ENCODE measurements around the gene DYRK3. TPM values are rescaled to one million over a fixed set of nuclear protein-coding genes. Genes with fewer than 3 reads are reported as not detected.

The DYRK3 gene
- total and polyA plus RNA-seq, 2 of the 13 experiments (the other 11 are each of a cell fraction or from before 2014, with no cell fraction given): 0.48 to 2.8 TPM

DNA sequence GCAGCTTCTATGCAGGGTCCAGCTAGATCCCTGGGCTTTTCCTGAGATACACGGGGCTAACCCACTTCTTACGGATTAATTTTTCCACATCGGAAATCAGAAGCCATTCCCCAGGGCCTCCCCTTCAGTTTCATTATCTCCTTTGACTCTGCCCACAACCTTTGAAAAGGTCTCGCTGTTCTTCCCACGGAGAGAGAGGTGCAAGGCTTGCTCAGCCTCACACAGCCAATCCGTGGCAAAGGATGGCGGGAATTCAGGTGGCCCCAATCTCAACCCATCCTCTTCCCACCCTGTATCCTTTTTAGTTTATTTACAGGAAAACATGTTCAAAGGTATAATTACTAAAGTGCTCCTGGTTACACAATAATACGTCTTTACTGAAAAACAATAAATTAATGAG lies 48.7 kb downstream of the DYRK3 start (continued):
- TF ChIP-seq MYC (CRISPR knock-in tag; IDR thresholded peaks at IDR 0.05; ENCODE audit: borderline replicate concordance) (no peak), ZNF878 (CRISPR knock-in tag; IDR thresholded peaks at IDR 0.05) (no peak), HCFC1 (IDR thresholded peaks at IDR 0.05; ENCODE audit: low read depth, low read length) (no peak), ZNF10 (CRISPR knock-in tag; IDR thresholded peaks at IDR 0.05; ENCODE audit: borderline replicate concordance, low read depth) (no peak)
- TF ChIP-seq, protein P1, sequence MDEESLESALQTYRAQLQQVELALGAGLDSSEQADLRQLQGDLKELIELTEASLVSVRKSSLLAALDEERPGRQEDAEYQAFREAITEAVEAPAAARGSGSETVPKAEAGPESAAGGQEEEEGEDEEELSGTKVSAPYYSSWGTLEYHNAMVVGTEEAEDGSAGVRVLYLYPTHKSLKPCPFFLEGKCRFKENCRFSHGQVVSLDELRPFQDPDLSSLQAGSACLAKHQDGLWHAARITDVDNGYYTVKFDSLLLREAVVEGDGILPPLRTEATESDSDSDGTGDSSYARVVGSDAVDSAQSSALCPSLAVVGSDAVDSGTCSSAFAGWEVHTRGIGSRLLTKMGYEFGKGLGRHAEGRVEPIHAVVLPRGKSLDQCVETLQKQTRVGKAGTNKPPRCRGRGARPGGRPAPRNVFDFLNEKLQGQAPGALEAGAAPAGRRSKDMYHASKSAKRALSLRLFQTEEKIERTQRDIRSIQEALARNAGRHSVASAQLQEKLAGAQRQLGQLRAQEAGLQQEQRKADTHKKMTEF (CRISPR knock-in tag; IDR thresholded peaks at IDR 0.05): no peak

DNA sequence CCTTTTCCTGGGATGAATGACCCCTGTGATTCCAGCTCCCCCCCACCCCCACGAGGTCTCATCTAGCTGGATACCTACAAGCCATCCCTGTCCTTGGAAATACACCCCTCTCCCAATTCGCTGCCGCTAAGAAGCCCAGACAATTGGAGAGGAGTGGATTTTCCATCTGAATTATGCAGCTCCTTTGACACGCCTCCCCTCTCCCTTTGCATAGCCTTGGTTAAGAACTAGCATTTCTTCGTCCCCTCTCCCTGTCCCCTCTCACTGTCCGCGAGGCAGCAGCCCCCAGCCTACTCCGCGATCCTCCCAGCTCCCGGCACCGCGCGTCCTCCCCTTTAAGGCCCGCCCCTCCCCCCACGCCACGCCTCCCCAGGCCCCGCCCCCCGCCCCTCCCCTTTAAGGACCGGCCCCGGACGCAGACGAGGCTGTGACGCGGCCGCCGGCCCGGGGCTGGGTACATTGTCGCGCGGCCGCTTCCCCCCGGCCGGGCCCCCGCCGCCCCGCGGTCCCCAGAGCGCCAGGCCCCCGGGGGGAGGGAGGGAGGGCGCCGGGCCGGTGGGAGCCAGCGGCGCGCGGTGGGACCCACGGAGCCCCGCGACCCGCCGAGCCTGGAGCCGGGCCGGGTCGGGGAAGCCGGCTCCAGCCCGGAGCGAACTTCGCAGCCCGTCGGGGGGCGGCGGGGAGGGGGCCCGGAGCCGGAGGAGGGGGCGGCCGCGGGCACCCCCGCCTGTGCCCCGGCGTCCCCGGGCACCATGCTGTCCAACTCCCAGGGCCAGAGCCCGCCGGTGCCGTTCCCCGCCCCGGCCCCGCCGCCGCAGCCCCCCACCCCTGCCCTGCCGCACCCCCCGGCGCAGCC lies 49.4 kb downstream of the DYRK3 start, which contains the start of gene MAPKAPK2:
TSS of gene MAPKAPK2 (plus strand) at position 428 of the 856 bp plus-strand sequence. CDS start at position 753, 325 bp downstream.
- no peak for FAIRE-seq
- WGBS (ENCODE audit: low lambda C conversion rate): under 1% methylated on average over 22 of the region's 82 CpGs
- Histone ChIP-seq H3K36me3 (replicated peaks in 1 of 2; ENCODE audit: control insufficient read depth in 1 of 2, insufficient read depth in 2 of 2, low read length in 2 of 2) (peaks cover 0 to 1% of the 10 kb centered on the region in 2 experiments; a peak in 1 of 5 replicates), H3K79me2 (ENCODE audit: insufficient read depth, low read length) (peaks cover 36% of the 10 kb centered on the region), H3K27me3 (ENCODE audit: control insufficient read depth in 1 of 2, insufficient read depth in 2 of 2, low read length in 2 of 2) (peaks cover 2 to 10% of the 10 kb centered on the region in 2 experiments; a peak in 3 of 5 replicates), H3K9me3 (ENCODE audit: low read length) (no peaks in the 10 kb centered on the region), H3K4me1 (ENCODE audit: insufficient read depth, low read length) (peaks cover 80% of the 10 kb centered on the region), H2AFZ (ENCODE audit: low read length) (no peak within 1 kb of the TSS), H3K4me2 (ENCODE audit: low read depth, low read length) (peak within 1 kb of the TSS; percentile 97), H3K9ac (ENCODE audit: insufficient read depth, low read depth, low read length) (peak within 1 kb of the TSS; percentile 84), H4K20me1 (ENCODE audit: insufficient read depth, low read length) (peaks cover 30% of the 10 kb centered on the region; the same call in 1 of the 2 replicates), H3K27ac (ENCODE audit: extremely low read length, insufficient read depth, low read length) (peak within 1 kb of the TSS; percentile 84), H3K4me3 (replicated peaks in 1 of 3; ENCODE audit: insufficient read depth in 1 of 3, low read depth in 2 of 3, low read length in 3 of 3) (peak within 1 kb of the TSS; percentile 66 to 91 (median 88))
- in situ Hi-C loops (cut with HindIII; ENCODE audit: extremely low pct_ligation_motif_present, low pct_unique_long_range_greater_than_20kb) (no loop called here), intact Hi-C loops (cut with micrococcal nuclease; ENCODE audit: unreplicated experiment) (loop anchor here (5.0 kb wide), 1 partner anchor 72 kb away; the partner anchor contains the start of gene EIF2D)
- ATAC-seq: peak; percentile 63
- DNase-seq (ENCODE audit: low spot score): no peak
- no TSS peak for BruUV-seq (replicated peaks)
- ChIA-PET POLR2A (interaction anchor here (0.8 to 1.2 kb wide), 5 partner anchors 9 to 72 kb away, joined by 3 to 6 read pairs (median 3); partner anchors contain the start of gene DYRK3), CTCF (ENCODE audit: low intra/inter-chr PET ratio, low total read pairs) (no interaction called here)
- TF ChIP-seq GABPB1 (CRISPR knock-in tag; IDR thresholded peaks at IDR 0.05) (peak; percentile 47; the same call in 1 of the 2 replicates), ZNF263 (CRISPR knock-in tag; IDR thresholded peaks at IDR 0.05) (peak; percentile 80), SNRNP70 (IDR thresholded peaks at IDR 0.05; ENCODE audit: low read depth, low read length) (no peak), GABPA (IDR thresholded peaks at IDR 0.05; ENCODE audit: low read depth, low read length) (0 out of 2 replicates have a peak, but pooled peaks have one; percentile 29), GABPA (CRISPR knock-in tag; IDR thresholded peaks at IDR 0.05; ENCODE audit: low read depth) (0 out of 2 replicates have a peak, but pooled peaks have one; percentile 22), SP1 (IDR thresholded peaks at IDR 0.05) (no peak), SP1 (CRISPR knock-in tag; IDR thresholded peaks at IDR 0.05) (peak; percentile 25; the same call in 1 of the 2 replicates), ZSCAN29 (CRISPR knock-in tag; conservative IDR thresholded peaks at IDR 0.05) (no peak), POLR2A (IDR thresholded peaks at IDR 0.05; ENCODE audit: insufficient read depth in 1 of 2, low read depth in 2 of 2, low read length in 2 of 2) (peak in 1 of 2 experiments; percentile 61; a peak in 1 of 4 replicates)
- TF ChIP-seq, protein P2, sequence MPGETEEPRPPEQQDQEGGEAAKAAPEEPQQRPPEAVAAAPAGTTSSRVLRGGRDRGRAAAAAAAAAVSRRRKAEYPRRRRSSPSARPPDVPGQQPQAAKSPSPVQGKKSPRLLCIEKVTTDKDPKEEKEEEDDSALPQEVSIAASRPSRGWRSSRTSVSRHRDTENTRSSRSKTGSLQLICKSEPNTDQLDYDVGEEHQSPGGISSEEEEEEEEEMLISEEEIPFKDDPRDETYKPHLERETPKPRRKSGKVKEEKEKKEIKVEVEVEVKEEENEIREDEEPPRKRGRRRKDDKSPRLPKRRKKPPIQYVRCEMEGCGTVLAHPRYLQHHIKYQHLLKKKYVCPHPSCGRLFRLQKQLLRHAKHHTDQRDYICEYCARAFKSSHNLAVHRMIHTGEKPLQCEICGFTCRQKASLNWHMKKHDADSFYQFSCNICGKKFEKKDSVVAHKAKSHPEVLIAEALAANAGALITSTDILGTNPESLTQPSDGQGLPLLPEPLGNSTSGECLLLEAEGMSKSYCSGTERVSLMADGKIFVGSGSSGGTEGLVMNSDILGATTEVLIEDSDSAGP (CRISPR knock-in tag; IDR thresholded peaks at IDR 0.05; ENCODE audit: borderline replicate concordance): peak; percentile 97
- TF ChIP-seq, protein P3, sequence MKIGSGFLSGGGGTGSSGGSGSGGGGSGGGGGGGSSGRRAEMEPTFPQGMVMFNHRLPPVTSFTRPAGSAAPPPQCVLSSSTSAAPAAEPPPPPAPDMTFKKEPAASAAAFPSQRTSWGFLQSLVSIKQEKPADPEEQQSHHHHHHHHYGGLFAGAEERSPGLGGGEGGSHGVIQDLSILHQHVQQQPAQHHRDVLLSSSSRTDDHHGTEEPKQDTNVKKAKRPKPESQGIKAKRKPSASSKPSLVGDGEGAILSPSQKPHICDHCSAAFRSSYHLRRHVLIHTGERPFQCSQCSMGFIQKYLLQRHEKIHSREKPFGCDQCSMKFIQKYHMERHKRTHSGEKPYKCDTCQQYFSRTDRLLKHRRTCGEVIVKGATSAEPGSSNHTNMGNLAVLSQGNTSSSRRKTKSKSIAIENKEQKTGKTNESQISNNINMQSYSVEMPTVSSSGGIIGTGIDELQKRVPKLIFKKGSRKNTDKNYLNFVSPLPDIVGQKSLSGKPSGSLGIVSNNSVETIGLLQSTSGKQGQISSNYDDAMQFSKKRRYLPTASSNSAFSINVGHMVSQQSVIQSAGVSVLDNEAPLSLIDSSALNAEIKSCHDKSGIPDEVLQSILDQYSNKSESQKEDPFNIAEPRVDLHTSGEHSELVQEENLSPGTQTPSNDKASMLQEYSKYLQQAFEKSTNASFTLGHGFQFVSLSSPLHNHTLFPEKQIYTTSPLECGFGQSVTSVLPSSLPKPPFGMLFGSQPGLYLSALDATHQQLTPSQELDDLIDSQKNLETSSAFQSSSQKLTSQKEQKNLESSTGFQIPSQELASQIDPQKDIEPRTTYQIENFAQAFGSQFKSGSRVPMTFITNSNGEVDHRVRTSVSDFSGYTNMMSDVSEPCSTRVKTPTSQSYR (CRISPR knock-in tag; IDR thresholded peaks at IDR 0.05; ENCODE audit: borderline replicate concordance): peak; percentile 84; the same call in 1 of the 2 replicates
